Measurements from ENCODE around the gene LIMA1. TPM values are rescaled to one million over a fixed set of nuclear protein-coding genes. Genes with fewer than 3 reads are reported as not detected.
"Not testable (repeated sequence)": the region's sequence is repeated elsewhere in the genome, so short reads cannot be mapped to it uniquely, and the experiment has no call there.

The LIMA1 gene
- total RNA-seq, 1 donor from 2014 or later = 96.6 TPM

GRCh38 chr12:50221228-50222008 is 61.9 kb downstream of the LIMA1 start:
- TF ChIP-seq, protein P1, sequence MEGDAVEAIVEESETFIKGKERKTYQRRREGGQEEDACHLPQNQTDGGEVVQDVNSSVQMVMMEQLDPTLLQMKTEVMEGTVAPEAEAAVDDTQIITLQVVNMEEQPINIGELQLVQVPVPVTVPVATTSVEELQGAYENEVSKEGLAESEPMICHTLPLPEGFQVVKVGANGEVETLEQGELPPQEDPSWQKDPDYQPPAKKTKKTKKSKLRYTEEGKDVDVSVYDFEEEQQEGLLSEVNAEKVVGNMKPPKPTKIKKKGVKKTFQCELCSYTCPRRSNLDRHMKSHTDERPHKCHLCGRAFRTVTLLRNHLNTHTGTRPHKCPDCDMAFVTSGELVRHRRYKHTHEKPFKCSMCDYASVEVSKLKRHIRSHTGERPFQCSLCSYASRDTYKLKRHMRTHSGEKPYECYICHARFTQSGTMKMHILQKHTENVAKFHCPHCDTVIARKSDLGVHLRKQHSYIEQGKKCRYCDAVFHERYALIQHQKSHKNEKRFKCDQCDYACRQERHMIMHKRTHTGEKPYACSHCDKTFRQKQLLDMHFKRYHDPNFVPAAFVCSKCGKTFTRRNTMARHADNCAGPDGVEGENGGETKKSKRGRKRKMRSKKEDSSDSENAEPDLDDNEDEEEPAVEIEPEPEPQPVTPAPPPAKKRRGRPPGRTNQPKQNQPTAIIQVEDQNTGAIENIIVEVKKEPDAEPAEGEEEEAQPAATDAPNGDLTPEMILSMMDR (IDR thresholded peaks at IDR 0.05) = no peak
- Mint-ChIP-seq H3K27ac (ENCODE audit: unreplicated experiment) (no peak overlapping the region), H3K4me3 (ENCODE audit: unreplicated experiment) (no peak overlapping the region), H3K9me3 (ENCODE audit: unreplicated experiment) (no peaks in the 10 kb centered on the region), H3K4me1 (ENCODE audit: unreplicated experiment) (peaks cover 40% of the 10 kb centered on the region), H3K27me3 (ENCODE audit: unreplicated experiment) (no peaks in the 10 kb centered on the region), H3K36me3 (ENCODE audit: unreplicated experiment) (peaks cover 6% of the 10 kb centered on the region)
- DNase-seq (ENCODE audit: extremely low spot score, unreplicated experiment) = no peak

DNA sequence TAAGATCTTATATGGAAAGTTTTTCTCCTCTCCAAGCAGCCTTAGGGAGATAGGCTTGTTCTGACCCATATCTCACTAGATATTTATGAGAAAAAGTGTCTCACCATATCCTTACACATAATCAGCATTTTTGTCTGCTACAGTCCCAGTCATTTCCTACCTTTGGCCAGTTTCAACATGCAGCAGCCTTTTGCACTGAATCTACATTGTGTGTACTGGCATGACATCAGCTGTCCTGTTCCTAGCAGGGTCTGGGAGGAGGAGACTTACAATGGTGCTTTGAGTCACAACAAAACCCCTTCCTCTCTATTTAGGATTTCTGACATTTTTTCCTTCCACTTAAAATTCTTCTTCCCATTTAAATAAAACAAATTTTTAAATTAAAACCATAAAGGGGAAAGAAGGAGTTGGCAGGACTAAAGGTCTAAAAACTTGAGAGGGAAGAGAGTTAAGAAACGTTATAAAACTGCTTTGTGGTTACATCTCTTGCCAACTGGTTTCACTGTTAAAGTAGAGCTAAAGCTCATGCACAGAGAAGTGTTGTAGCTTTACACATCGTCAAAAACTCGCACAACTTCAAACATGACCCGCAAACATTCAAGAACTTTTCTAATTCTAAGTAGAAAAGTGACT is 62.8 kb downstream of the LIMA1 start:
- Mint-ChIP-seq H3K36me3 (ENCODE audit: unreplicated experiment) (peaks cover 6% of the 10 kb centered on the region), H3K27me3 (ENCODE audit: unreplicated experiment) (no peaks in the 10 kb centered on the region), H3K4me1 (ENCODE audit: unreplicated experiment) (peaks cover 40% of the 10 kb centered on the region), H3K4me3 (ENCODE audit: unreplicated experiment) (no peak overlapping the region), H3K9me3 (ENCODE audit: unreplicated experiment) (no peaks in the 10 kb centered on the region), H3K27ac (ENCODE audit: unreplicated experiment) (no peak overlapping the region)
- TF ChIP-seq, protein P1 (IDR thresholded peaks at IDR 0.05) = no peak
- no peak for DNase-seq (ENCODE audit: extremely low spot score, unreplicated experiment)

DNA sequence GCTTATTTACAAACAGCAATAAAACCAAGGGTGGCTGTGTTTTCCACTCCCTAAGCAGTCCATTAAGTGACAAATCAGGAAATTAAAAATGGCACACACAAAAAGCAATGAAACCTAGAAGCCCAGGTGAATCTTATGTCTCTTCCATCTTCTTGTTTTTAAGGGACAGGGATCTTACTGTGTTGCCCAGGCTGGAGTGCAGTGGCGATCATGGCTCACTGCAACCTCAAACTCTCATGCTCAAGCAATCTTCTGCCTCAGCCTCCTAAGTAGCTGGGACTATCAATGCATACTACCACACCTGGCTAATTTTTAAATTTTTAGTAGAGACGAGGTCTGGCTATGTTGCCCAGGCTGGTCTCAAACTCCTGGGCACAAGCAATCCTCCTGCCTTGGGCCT is 63.8 kb downstream of the LIMA1 start:
- peaks cover 47% of the 10 kb centered on the region for H3K4me1 Mint-ChIP-seq (ENCODE audit: unreplicated experiment)
- TF ChIP-seq, protein P1 (IDR thresholded peaks at IDR 0.05) = no peak
- H3K27ac Mint-ChIP-seq (ENCODE audit: unreplicated experiment) = no peak overlapping the region
- no peaks in the 10 kb centered on the region for H3K27me3 Mint-ChIP-seq (ENCODE audit: unreplicated experiment)
- no peaks in the 10 kb centered on the region for H3K9me3 Mint-ChIP-seq (ENCODE audit: unreplicated experiment)
- no peak for DNase-seq (ENCODE audit: extremely low spot score, unreplicated experiment)
- peaks cover 8% of the 10 kb centered on the region for H3K36me3 Mint-ChIP-seq (ENCODE audit: unreplicated experiment)
- no peak overlapping the region for H3K4me3 Mint-ChIP-seq (ENCODE audit: unreplicated experiment)

GRCh38 chr12:50219001-50219400 is 64.3 kb downstream of the LIMA1 start:
- H3K27me3 Mint-ChIP-seq (ENCODE audit: unreplicated experiment); H3K36me3 Mint-ChIP-seq (ENCODE audit: unreplicated experiment); H3K9me3 Mint-ChIP-seq (ENCODE audit: unreplicated experiment); H3K27ac Mint-ChIP-seq (ENCODE audit: unreplicated experiment); DNase-seq (ENCODE audit: extremely low spot score, unreplicated experiment): not testable (repeated sequence)
- Mint-ChIP-seq H3K4me1 (ENCODE audit: unreplicated experiment) (peaks cover 46% of the 10 kb centered on the region), H3K4me3 (ENCODE audit: unreplicated experiment) (peak overlapping the region; percentile 40)

GRCh38 chr12:50218386-50218785 is 64.9 kb downstream of the LIMA1 start:
- Mint-ChIP-seq H3K27me3 (ENCODE audit: unreplicated experiment) (no peaks in the 10 kb centered on the region), H3K27ac (ENCODE audit: unreplicated experiment) (no peak overlapping the region), H3K9me3 (ENCODE audit: unreplicated experiment) (no peaks in the 10 kb centered on the region), H3K4me1 (ENCODE audit: unreplicated experiment) (peaks cover 48% of the 10 kb centered on the region), H3K36me3 (ENCODE audit: unreplicated experiment) (peaks cover 8% of the 10 kb centered on the region), H3K4me3 (ENCODE audit: unreplicated experiment) (no peak overlapping the region)
- DNase-seq (ENCODE audit: extremely low spot score, unreplicated experiment) = no peak
- TF ChIP-seq, protein P1 (IDR thresholded peaks at IDR 0.05) = no peak
